C4-2B (cell line): ENCODE measurements around the gene SYT1.

Experiments
- CTCF ChIP-seq: fragments of 450-650 bp; conservative IDR thresholded peaks from 2 replicates; pipeline ENCODE4 v1.5.1; 2017; ENCODE audit warnings: mild to moderate bottlenecking
- ZFX ChIP-seq: fragments of 450-650 bp; IDR thresholded peaks from 2 replicates; pipeline ENCODE4 v1.6.1; 2017

- peak; percentile 52 for TF ChIP-seq CTCF
- no peak for TF ChIP-seq ZFX
Measured at GRCh38 chr12:79174626-79175025, 310.1 kb downstream of the SYT1 start.
